NCI-H774 (cell line): ENCODE results near the gene HSPA12A.

ENCODE experiments used
- DNase-seq: peaks from one replicate; lab custom pipeline; 2025; lab: John Stamatoyannopoulos, UW

The HSPA12A gene

GRCh38 chr10:116668018-116668417, 74.3 kb downstream of the HSPA12A start:
- DNase-seq: no peak

GRCh38 chr10:116667484-116667883, 74.9 kb downstream of the HSPA12A start:
- no peak for DNase-seq

GRCh38 chr10:116665541-116666125, 76.7 kb downstream of the HSPA12A start:
- no peak for DNase-seq

GRCh38 chr10:116664631-116665030, 77.7 kb downstream of the HSPA12A start:
- DNase-seq: no peak

- DNase-seq: no peak
These were observed 79.0 kb downstream of the HSPA12A start for GRCh38 chr10:116663342-116663741.

- no peak for DNase-seq
These were observed 81.5 kb downstream of the HSPA12A start for GRCh38 chr10:116660860-116661259.

GRCh38 chr10:116659049-116659670, 83.2 kb downstream of the HSPA12A start:
- no peak for DNase-seq

GRCh38 chr10:116657863-116658551, 84.4 kb downstream of the HSPA12A start:
- no peak for DNase-seq

- no peak for DNase-seq
These were observed 86.3 kb downstream of the HSPA12A start for GRCh38 chr10:116656044-116656443.

GRCh38 chr10:116655568-116655967, 86.8 kb downstream of the HSPA12A start:
- no peak for DNase-seq

GRCh38 chr10:116654816-116655215, 87.5 kb downstream of the HSPA12A start:
- DNase-seq: no peak

GRCh38 chr10:116653885-116654284, 88.5 kb downstream of the HSPA12A start:
- no peak for DNase-seq

GRCh38 chr10:116648903-116649302, 93.5 kb downstream of the HSPA12A start:
- no peak for DNase-seq

- no peak for DNase-seq
These were observed 95.9 kb downstream of the HSPA12A start for GRCh38 chr10:116646502-116646901.

- DNase-seq: no peak
These were observed 104.5 kb downstream of the HSPA12A start for GRCh38 chr10:116637830-116638229.

- no peak for DNase-seq
These were observed 105.4 kb downstream of the HSPA12A start for GRCh38 chr10:116636976-116637375.

- DNase-seq: no peak
These were observed 106.0 kb downstream of the HSPA12A start for GRCh38 chr10:116636385-116636784.

GRCh38 chr10:116634126-116634975, 108.0 kb downstream of the HSPA12A start:
- DNase-seq: no peak

- no peak for DNase-seq
These were observed 109.2 kb downstream of the HSPA12A start for GRCh38 chr10:116633216-116633600.

- DNase-seq: no peak
These were observed 109.7 kb downstream of the HSPA12A start for GRCh38 chr10:116632596-116633215.

- no peak for DNase-seq
These were observed 110.5 kb downstream of the HSPA12A start for GRCh38 chr10:116631871-116632295.

- no peak for DNase-seq
These were observed 112.3 kb downstream of the HSPA12A start for GRCh38 chr10:116630020-116630419.
